ENCODE results near the gene INPP5A.
"Not testable (repeated sequence)": the region's sequence is repeated elsewhere in the genome, so short reads cannot be mapped to it uniquely, and the experiment has no call there.

Gene INPP5A

GRCh38 chr10:132550366-132551092 is 12.9 kb downstream of the INPP5A start:
- no peak for DNase-seq

GRCh38 chr10:132551093-132551807 is 13.7 kb downstream of the INPP5A start:
- DNase-seq, result no peak

DNA sequence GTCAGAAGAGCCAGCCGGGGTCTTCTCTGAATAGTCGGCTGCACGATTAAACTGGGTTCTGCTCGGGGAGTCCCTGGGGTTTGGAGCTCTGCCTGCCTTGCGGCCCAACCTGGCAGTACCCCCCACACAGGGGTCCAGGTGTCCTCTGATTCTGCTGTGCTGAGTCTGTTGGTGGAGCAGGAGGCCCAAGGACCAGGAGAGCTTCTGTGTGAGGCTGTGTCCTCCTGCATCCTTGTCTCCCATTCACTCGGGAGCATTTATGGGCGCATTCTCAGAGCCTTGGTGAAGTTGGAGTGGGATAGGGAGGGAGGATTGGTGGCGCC is 14.2 kb downstream of the INPP5A start:
- no peak for DNase-seq

DNA sequence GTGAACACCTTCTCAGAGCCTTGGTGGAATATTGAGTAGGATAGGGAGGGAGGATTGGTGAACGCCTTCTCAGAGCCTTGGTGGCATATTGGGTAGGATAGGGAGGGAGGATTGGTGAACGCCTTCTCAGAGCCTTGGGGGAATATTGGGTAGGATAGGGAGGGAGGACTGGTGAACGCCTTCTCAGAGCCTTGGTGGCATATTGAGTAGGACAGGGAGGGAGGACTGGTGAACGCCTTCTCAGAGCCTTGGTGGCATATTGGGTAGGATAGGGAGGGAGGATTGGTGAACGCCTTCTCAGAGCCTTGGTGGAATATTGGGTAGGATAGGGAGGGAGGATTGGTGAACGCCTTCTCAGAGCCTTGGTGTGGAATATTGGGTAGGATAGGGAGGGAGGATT is 15.0 kb downstream of the INPP5A start:
- not testable (repeated sequence) for DNase-seq

DNA sequence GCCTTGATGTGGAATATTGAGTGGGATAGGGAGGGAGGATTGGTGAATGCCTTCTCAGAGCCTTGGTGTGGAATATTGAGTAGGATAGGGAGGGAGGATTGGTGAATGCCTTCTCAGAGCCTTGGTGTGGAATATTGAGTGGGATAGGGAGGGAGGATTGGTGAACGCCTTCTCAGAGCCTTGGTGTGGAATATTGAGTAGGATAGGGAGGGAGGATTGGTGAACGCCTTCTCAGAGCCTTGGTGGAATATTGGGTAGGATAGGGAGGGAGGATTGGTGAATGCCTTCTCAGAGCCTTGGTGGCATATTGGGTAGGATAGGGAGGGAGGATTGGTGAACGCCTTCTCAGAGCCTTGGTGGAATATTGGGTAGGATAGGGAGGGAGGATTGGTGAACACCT is 16.0 kb downstream of the INPP5A start:
- DNase-seq, result not testable (repeated sequence)

GRCh38 chr10:132554053-132554990 is 16.7 kb downstream of the INPP5A start:
- DNase-seq, result no peak

DNA sequence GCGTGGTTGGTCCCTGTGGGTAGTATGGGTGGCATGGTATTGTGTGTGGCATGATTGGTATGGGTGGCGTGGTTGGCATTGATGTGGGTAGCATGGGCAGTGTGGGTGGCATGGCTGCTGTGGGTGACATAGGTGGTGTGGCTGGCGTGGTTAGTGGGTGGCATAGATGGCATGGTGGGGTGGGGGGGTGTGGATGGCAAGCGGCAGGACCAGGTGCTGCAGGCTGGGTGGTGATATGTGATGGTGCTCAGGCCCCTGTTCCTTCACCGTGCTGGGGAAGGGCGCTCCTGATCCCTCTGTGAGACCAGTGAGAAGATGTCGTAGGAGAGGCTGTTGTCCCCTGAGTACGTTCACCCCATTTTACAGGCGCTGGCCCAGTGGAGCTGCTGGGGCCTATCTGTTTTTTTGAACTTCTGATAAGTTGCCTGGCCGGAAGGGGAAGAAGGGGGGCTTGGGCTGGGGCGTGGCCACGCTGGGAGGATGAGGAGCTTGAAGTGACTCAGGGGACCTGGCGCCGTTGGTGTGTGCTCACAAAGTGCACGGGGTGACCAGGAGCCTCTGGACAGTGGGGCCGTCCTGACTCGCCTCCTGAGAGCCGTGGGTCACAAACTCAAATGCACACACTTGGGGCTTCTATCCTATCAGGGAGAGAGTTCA is 17.5 kb downstream of the INPP5A start:
- no peak for DNase-seq

GRCh38 chr10:132555648-132556575 is 18.3 kb downstream of the INPP5A start:
- DNase-seq, result no peak

GRCh38 chr10:132556994-132557441 is 19.4 kb downstream of the INPP5A start:
- DNase-seq, result no peak

DNA sequence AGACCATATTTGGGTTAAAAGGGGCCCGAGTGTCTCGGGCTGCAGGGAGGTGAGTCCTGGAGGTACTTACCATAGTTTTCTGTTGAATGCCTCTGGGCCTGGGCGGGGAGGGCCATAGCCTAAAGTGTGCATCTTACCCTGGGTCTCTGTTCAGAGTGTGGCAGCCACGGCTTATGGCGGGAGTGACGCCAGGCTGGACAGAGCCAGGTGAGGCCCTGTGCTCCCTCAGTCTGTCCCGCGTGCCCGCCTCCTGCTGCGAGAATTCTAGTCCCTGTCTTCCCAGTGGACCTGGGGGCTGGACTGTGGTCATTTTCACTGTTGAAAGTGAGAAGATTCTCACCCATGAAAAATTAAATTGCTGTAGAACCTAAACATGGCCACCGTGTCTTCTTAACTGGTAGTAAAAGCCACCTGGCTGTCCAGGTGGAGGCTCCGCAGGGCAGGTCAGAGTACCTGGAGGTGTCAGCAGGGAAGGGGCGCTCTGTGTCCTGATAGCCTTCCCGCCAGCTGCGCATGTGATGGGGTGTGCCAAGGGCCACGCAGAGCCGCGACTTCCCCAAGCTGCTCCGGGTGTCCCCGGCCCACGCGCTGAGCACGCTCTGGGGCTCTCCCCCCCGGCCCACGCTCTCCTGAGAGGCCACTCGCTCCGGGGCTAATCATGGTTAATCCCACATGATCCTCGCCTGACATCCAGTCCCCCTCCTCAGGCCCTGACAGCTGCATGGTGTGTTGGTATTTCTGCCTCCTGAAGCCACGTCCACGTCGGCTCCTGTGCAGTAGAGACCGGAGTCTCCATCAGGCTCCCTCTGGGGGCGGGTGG is 20.3 kb downstream of the INPP5A start:
- no peak for DNase-seq

DNA sequence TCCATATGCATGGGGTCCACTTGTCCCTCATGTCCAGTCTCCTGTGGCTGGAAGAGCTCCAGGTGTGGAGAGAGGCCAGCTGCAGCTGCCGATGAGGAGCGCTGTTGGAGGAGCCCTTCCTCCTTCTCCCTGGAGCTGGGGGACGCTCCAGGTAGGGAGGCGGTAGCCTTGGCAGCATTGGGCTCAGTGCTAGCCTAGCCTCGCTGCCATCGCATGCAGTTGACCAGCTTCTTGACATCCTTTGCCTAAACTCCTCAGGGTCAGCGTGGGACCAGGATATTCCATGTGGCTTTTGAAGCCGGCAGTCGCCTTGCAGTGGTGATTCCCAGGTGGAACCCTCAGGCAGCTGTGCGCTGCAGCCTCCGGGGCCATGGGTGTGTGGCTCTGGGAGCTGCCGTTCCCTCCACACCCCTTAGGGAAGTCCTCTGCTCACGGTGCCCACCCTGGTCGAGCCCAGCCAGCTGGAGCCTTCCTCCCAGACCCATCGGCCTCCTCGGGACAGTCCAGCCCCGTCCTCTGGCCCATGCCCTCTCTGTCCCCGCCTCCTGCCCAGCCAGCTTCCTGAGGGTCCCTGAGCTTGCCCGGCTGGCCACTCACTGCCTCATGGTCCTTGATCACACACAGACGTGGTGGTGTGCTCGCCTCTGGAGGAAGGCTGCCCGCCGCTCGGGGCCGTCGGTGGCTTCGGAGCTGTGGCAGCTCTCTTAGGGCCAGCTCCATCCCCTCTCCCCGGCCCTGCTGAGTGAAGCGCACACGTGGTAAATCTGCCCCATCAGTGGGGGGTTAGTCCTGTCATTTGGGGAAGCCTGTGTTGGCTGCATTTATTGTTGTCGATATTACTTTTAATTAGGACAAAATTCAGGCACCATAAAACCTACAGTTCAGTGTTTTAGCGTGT is 21.2 kb downstream of the INPP5A start:
- DNase-seq, result no peak

DNA sequence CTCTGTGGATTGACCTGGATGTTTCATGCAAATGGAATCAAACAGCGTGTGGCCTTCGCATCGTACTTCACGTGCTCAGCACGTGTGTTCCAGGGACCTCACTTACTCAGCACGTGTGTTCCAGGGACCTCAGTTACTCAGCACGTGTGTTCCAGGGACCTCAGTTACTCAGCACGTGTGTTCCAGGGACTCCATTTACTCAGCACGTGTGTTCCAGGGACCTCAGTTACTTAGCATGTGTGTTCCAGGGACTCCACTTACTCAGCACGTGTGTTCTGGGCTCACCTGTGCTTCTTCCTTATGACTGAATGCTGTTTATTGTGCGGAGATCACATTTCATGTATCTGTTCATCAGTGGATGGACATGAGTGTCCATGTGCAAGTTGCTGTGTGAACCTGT is 22.0 kb downstream of the INPP5A start:
- no peak for DNase-seq

DNA sequence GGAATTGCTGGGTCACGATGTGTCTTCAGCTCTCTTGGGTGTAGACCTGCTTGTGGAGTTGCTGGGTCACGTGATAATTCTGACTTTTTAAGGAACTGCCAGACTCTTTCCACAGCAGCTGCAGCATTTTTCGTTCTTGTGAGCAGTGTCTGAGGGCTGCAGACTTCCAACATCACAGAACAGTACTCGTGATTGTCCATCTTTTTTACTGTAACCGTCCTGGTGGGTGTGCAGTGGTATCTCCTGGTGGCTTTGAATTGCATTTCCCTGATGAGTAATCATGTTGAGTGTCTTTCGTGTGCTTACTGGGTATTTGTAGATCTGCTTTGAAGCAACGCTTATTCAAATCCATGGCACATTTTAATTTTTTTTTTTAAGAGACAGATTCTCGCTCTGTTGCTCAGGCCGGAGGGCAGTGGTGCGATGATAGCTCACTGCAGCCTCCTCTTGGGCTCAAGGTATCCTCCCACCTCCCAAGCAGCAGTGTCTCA is 22.7 kb downstream of the INPP5A start:
- no peak for DNase-seq

GRCh38 chr10:132562177-132562915 is 24.8 kb downstream of the INPP5A start:
- no peak for DNase-seq

DNA sequence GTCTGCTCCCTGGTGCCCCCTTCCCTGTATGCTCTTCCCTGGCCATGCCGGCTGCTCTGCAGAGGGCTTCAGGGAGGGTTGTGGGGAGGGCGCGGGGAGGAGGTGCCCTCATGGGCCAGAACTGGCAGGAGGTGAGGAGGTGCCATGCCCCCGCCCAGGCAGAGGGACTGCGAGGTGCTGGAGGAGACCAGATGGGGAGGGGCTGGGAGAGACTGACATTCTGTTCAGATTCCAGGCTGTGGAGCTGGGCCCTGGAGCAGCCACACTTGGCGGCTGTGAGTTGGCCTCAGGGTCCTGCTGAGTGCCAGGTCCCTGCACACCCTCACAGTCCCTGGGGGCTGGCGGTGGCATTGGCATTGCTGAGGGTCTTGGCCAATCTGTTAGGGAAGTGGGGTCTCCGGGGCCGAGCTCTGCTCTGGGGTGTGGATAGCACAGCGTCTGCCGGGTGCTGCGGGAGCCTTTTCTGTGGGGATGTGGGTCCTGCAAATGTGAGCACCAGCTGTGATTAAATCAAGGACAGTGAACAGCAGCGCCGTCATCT is 25.4 kb downstream of the INPP5A start:
- no peak for DNase-seq

DNA sequence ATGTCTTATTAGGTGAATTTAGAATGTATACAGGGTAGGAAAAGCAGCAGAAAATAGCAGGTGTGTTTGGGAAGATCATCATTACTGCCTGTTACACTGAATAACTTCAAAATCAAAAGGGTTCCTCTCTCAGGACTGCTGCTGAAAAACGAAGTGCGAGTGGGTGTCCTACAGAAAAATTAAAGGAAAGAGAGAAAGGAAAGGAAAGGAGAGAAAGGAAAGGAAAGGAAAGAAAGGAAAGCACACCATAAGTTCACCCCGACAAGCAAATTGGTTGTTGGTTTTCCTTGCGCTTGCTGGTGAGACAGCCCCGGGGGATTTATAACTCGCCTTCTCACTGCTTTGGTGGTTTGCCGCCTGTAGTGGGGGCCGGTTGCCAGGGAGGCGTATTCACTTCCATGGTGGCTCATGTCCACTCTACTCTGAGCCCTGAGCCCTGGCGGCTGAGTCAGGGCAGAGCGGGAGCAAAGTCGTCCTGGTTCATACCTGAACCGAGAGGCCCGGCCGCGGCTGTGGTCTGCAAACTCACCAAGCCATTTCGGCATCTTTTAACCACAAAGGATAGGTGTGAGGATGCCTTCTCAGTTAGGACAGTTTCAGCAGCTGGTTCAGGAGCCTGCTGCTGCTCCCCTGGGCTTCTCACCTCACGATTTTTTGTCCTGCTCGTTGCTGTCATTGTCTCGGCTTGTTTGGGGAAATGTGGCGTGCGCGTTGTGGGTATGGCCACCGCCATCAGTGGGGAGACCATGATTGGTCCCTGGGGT is 26.1 kb downstream of the INPP5A start:
- no peak for DNase-seq

- no peak for DNase-seq
Observed at GRCh38 chr10:132564249-132564605, 26.6 kb downstream of the INPP5A start.

GRCh38 chr10:132564690-132565089 is 27.1 kb downstream of the INPP5A start:
- no peak for DNase-seq

All from hippocampal formation (tissue), 2 donors.